ENCODE data around the gene KRTAP20-4. TPM values are rescaled to one million over a fixed set of nuclear protein-coding genes. Genes with fewer than 3 reads are reported as not detected.

Gene KRTAP20-4
- total and polyA plus RNA-seq, 7 donors: not detected

DNA sequence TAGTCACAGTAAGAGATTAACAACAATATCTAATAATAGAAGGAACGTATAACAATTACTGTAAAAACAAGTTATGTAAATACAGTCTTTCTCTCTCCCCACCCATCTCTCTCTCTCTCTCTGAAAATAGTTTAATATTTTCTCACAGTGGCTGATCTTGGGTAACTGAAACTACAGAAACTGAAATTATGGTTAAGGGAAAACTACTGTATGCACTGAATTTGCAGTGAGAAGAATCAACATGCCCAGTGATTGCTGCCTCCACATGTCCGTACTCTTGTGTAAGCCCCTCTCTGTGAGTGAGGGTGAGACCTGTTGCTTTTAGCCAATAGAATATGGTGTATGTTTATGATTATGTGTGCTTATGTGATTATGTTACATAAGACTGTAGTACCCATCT lies 8.3 kb upstream of the KRTAP20-4 start:
- Histone ChIP-seq H3K27ac (no peak overlapping the region), H3K4me1 (no peaks in the 10 kb centered on the region), H3K36me3 (ENCODE audit: insufficient read depth in 1 of 2, low read depth in 1 of 2) (no peaks in the 10 kb centered on the region), H3K4me3 (no peak overlapping the region), H3K9me3 (no peaks in the 10 kb centered on the region), H3K27me3 (ENCODE audit: insufficient read depth in 3 of 3, low read length in 2 of 3) (no peaks in the 10 kb centered on the region)
- DNase-seq (no peak), ATAC-seq (no peak)
- TF ChIP-seq, protein P1, sequence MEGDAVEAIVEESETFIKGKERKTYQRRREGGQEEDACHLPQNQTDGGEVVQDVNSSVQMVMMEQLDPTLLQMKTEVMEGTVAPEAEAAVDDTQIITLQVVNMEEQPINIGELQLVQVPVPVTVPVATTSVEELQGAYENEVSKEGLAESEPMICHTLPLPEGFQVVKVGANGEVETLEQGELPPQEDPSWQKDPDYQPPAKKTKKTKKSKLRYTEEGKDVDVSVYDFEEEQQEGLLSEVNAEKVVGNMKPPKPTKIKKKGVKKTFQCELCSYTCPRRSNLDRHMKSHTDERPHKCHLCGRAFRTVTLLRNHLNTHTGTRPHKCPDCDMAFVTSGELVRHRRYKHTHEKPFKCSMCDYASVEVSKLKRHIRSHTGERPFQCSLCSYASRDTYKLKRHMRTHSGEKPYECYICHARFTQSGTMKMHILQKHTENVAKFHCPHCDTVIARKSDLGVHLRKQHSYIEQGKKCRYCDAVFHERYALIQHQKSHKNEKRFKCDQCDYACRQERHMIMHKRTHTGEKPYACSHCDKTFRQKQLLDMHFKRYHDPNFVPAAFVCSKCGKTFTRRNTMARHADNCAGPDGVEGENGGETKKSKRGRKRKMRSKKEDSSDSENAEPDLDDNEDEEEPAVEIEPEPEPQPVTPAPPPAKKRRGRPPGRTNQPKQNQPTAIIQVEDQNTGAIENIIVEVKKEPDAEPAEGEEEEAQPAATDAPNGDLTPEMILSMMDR (IDR thresholded peaks at IDR 0.05): no peak
- 83 to 92% (median 87%) methylated on average over 2 of the region's 2 CpGs for WGBS, 3 donors
- intact Hi-C loops (cut with DNase I): no loop called here

DNA sequence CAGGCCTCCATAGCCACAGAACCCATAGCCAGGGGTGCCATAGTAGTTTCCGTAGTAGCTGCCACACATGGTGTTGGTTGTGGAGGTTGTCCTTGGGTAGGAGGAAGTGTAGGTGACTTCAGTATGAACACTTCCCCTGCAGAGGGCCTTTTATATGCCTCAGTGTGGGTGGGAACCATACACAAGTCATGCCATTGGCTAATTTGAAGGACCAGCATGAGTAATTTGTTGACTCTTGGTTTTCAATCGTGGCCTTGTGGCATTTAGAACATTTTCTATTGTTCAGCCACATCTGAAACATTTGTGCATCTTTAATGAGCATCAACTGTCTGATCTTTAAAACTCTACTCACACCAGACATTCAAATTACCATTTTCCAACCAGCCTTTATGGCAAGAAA lies 6.6 kb upstream of the KRTAP20-4 start, which contains the start of gene KRTAP6-1:
TSS of gene KRTAP6-1 (minus strand) at position 95 of the 400 bp plus-strand sequence. CDS start at position 69, 26 bp downstream.
- TF ChIP-seq, protein P1 (IDR thresholded peaks at IDR 0.05): no peak
- 72 to 75% (median 73%) methylated on average over 2 of the region's 2 CpGs for WGBS, 3 donors
- no peaks in the 10 kb centered on the region for H3K4me1 ChIP-seq
- DNase-seq: no peak
- H3K36me3 ChIP-seq (ENCODE audit: insufficient read depth in 1 of 2, low read depth in 1 of 2): no peaks in the 10 kb centered on the region
- no peak for ATAC-seq
- H3K4me3 ChIP-seq: no peak within 1 kb of the TSS
- no peak within 1 kb of the TSS for H3K27ac ChIP-seq
- intact Hi-C loops (cut with DNase I): no loop called here
- H3K9me3 ChIP-seq: no peaks in the 10 kb centered on the region
- no peaks in the 10 kb centered on the region for H3K27me3 ChIP-seq (ENCODE audit: insufficient read depth in 3 of 3, low read length in 2 of 3)

DNA sequence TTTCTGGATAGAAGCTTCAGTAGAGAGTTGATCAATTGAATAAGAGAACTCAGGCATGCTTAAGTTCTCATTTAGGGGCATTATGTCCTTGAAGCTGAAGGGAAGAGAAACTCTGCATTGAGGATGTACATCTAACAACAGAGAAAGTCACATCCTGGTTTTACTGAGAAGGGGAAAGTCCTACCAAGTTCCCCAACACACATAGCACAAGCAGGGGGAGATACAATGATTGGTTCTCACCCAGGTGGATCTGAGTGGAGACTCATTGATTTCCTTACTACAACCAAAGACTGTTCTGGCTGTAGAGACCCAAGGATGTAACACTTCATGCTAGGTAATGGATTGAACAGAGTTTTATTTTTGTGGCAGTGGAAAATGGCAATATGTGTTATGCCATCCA lies 5.2 kb upstream of the KRTAP20-4 start:
- ATAC-seq: no peak
- intact Hi-C loops (cut with DNase I): no loop called here
- Histone ChIP-seq H3K4me1 (no peaks in the 10 kb centered on the region), H3K4me3 (no peak overlapping the region), H3K27ac (no peak overlapping the region), H3K36me3 (ENCODE audit: insufficient read depth in 1 of 2, low read depth in 1 of 2) (no peaks in the 10 kb centered on the region), H3K9me3 (no peaks in the 10 kb centered on the region), H3K27me3 (ENCODE audit: insufficient read depth in 3 of 3, low read length in 2 of 3) (no peaks in the 10 kb centered on the region)
- no peak for DNase-seq
- TF ChIP-seq, protein P1 (IDR thresholded peaks at IDR 0.05): no peak

DNA sequence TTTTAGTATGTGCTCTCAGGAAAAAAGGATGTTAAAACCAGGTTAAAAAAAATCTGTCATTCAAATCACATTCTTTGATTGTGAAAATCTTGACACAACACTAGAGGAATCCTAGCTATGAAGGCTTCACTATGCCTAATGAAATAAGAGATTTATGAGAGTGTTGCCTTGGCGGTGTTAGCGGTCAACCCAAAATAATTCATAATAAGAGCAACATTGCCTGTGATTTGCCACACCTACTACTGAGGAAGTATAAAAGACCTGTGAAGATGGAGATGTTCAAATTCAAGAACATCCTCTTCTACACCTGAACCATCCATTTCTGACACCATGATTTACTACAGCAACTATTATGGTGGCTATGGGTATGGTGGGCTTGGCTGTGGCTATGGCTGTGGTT lies 4.3 kb upstream of the KRTAP20-4 start, which contains the start of gene KRTAP20-1:
TSS of gene KRTAP20-1 (plus strand) at position 301 of the 400 bp plus-strand sequence. CDS start at position 331, 30 bp downstream.
- H3K4me3 ChIP-seq: no peak within 1 kb of the TSS
- H3K9me3 ChIP-seq: no peaks in the 10 kb centered on the region
- H3K27me3 ChIP-seq (ENCODE audit: insufficient read depth in 3 of 3, low read length in 2 of 3): no peaks in the 10 kb centered on the region
- no peak for DNase-seq
- intact Hi-C loops (cut with DNase I): no loop called here
- WGBS, 3 donors: 88 to 96% (median 92%) methylated on average over 2 of the region's 2 CpGs
- no peak within 1 kb of the TSS for H3K27ac ChIP-seq
- TF ChIP-seq, protein P1 (IDR thresholded peaks at IDR 0.05): no peak
- H3K4me1 ChIP-seq: no peaks in the 10 kb centered on the region
- no peak for ATAC-seq
- no peaks in the 10 kb centered on the region for H3K36me3 ChIP-seq (ENCODE audit: insufficient read depth in 1 of 2, low read depth in 1 of 2)

DNA sequence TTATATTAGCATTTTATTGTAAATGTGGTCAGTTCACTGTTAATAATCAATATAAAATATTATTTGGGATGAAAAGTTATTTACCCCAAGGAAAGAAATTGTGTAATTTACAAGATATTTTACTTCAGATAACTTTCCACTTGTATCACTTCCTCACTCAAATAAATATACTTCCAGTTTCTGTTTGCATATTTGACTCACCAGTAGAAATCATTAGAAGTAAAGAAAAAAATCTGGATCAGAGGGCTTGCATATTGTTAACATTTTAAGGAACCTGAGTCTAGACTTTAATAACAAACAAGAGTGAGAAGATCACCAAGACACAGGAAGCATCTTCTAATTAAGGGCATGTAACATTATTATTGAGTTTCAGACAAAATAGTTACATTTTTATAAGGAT lies 347 bp upstream of the KRTAP20-4 start:
- TF ChIP-seq, protein P1 (IDR thresholded peaks at IDR 0.05): no peak
- Histone ChIP-seq H3K4me3 (no peak overlapping the region), H3K36me3 (ENCODE audit: insufficient read depth in 1 of 2, low read depth in 1 of 2) (no peaks in the 10 kb centered on the region), H3K9me3 (no peaks in the 10 kb centered on the region), H3K27ac (no peak overlapping the region), H3K27me3 (ENCODE audit: insufficient read depth in 3 of 3, low read length in 2 of 3) (no peaks in the 10 kb centered on the region), H3K4me1 (no peaks in the 10 kb centered on the region)
- ATAC-seq (no peak), DNase-seq (no peak)
- intact Hi-C loops (cut with DNase I): no loop called here

Data from psoas muscle (tissue), 8 donors.